DMS 273 (cell line): ENCODE data around the gene NR1D1.

Experiments used
- DNase-seq: peaks from one replicate; lab custom pipeline; 2025; ENCODE audit not compliant: unreplicated experiment; lab: John Stamatoyannopoulos, UW

NR1D1 gene

GRCh38 chr17:40076591-40076990 is 23.8 kb downstream of the NR1D1 start:
- no peak for DNase-seq

- DNase-seq, result no peak
These were observed 24.4 kb downstream of the NR1D1 start for GRCh38 chr17:40075942-40076498.

GRCh38 chr17:40075201-40075941 is 25.0 kb downstream of the NR1D1 start:
- peak; percentile 75 for DNase-seq

- DNase-seq, result no peak
These were observed 25.6 kb downstream of the NR1D1 start for GRCh38 chr17:40074871-40075200.

DNA sequence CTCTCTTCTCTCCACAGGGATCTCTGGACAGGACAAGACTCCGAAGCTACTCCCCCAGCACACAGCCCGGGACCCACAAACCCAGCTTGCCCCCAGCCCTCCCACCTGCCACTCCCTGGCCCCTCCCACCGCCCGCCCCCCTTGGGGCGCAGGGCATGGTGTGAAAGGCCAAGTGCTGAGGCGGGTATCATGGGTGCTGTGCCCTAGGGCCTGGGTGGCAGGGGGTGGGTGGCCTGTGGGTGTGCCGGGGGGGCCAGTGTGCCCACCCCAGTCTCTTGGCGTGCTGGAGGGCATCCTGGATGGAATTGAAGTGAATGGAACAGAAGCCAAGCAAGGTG is 26.2 kb downstream of the NR1D1 start:
- no peak for DNase-seq

DNA sequence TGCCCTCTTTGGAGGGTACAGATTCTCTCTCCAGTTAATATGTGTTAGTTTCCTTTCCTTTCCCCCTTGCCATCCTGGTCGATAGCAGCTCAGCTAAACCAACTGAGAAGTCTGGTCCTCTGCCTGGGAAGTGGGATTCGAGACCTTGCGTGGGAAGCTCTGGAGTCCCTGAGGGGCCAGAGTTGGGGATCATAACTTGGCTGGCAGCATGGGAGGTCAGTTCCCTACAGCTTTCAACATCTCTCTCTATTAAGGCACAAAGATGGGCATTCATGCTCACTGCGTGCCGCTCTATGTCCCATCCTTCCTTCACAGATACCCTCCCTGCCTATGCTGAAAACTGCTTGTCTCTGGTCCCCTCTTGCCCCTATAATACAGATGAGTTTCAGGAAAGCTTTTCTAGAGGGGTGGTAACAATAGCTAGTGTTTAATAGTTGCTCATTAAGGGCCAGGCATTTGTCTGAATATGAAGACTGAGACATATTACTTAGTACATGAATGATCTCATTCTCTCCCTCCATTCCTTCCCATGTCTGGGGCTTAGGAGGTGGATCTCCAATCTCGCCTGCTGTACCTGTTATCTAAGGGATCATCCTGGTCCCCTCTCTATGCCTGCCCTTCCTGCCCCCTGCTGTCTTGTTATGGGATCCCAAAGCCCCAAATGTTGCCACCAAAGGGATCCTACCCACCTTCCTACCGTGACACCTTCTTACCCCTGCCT is 26.8 kb downstream of the NR1D1 start:
- no peak for DNase-seq

DNA sequence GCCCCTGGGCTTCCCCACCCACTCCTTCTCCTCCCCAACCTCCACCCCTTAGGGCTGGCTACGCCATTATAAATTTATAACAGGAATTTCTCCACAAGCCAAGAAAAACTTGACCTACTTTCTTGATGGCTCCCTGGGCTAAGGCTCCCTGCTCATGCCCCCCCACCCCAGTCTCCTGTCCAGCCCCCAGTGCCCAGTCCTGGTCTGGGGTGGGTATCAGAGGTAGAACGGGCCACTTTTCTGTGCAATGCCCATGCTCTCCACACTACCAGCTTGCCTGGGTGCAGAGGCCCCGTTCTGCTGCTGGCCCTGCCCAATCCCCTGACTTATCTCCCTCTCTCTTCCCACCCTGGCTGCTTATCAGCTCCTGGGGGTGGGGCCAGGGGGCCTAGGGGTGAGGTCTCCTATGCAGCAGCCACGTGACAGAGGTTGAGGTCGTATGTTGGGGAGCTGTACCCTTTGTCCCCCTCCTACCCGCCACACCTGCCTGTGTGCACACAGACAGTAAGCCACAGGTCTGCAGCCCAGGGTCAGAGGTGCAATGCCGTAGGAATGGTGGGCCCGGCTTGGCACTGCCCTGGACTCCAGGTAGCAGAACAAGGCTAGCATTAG is 27.5 kb downstream of the NR1D1 start:
- DNase-seq, result peak; percentile 60

GRCh38 chr17:40072040-40072734 is 28.2 kb downstream of the NR1D1 start:
- peak; percentile 96 for DNase-seq

GRCh38 chr17:40071313-40072039 is 28.9 kb downstream of the NR1D1 start:
- peak; percentile 73 for DNase-seq

DNA sequence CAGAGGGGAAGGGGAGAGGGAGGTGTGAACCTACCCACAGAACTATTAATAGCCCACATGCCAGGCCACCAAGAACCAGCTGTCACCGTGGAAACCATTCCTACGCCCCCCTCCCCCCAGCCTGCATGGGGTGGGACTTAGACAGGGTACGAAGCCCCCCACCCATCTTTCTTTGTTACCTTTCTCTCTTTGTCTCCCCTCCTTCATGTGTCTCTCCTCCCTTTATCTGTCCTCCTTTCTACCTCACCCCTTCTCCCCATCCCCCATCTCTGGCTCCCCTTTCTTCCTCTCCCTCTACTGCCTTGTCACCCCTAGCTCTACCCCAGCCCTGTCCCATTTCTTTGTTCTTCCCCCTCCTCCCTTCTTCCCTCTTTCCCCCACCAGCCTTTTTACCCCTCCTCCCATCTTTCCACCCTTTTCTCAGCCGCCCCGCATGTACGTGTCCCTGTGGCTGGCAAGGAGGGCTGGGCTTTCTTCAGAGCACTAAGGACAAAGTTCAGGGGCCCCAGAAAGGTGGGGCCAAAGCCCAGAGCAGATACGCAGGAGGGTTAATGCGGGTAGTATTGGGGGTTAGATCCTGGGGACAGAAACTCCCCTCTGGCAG is 29.6 kb downstream of the NR1D1 start:
- peak; percentile 56 for DNase-seq

DNA sequence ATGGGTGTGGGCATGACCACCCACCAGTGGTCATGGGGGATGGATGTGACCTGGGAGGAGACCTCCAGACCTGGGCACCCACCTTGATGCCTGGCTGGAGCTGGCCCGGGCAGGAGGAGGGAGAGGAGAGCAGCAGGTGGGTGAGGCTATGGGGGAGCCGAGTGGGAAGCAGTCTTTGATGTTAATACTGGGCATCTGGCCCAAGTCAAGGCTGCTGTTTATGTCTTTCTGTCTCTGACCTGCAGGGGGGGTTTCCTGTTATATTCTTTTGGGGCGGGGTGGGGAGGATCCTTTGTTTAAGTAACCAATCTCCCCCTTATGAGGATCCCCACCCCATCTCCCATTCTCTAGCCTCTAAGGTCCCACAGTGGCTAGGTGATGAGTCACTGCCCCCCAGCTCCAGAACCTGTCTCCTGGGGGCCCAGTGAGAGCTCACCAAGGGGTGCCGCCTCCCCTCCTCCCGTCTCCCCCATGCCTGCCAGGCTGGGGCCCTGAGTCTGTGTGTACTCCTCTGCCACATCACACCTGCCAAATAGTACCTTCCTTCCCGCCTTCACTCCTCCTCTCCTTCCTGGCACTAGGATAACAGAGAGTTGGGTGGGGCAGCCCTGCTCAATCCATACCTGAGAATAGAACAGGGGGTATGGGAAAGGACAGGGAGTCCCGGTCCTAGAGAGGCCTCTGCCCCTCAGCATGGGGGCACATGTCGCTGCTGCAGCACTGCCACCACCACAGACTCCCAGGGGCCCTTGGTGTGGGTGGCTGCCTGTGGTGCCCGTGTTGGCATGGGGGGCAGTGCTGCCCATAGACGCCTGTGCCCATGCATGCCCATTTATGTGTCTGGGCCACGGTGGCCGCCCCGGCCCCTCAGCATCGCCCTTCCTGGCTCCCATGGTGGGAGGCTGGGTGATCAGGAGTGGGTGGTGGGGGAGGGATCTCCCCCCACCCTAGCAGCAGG is 30.4 kb downstream of the NR1D1 start:
- peak; percentile 95 for DNase-seq

GRCh38 chr17:40068917-40069750 is 31.3 kb downstream of the NR1D1 start:
- DNase-seq, result peak; percentile 92

GRCh38 chr17:40068584-40068916 is 31.8 kb downstream of the NR1D1 start:
- DNase-seq, result no peak

DNA sequence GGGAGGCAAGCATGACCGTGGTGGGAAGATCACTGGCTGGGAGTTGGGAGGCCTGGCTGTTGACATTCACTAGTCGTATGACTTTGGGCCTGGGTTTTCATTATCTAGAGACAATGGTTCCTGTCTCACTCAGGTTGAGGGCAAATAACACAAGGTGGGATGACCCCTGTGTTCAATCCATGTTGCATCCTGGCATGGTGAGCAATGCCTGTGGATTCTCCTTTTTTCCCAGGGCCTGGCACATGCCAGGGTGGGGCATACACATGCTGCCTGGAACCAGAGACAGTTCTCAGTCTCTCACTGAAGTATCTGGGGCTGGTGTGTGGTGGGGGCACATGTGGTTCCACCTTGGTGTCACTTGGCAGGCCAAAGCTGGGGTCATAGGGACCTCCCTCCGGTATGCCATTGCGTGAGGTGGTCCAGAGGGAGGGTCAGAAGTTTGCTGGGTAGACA is 32.2 kb downstream of the NR1D1 start:
- peak; percentile 55 for DNase-seq

- DNase-seq, result no peak
These were observed 32.7 kb downstream of the NR1D1 start for GRCh38 chr17:40067710-40068109.

DNA sequence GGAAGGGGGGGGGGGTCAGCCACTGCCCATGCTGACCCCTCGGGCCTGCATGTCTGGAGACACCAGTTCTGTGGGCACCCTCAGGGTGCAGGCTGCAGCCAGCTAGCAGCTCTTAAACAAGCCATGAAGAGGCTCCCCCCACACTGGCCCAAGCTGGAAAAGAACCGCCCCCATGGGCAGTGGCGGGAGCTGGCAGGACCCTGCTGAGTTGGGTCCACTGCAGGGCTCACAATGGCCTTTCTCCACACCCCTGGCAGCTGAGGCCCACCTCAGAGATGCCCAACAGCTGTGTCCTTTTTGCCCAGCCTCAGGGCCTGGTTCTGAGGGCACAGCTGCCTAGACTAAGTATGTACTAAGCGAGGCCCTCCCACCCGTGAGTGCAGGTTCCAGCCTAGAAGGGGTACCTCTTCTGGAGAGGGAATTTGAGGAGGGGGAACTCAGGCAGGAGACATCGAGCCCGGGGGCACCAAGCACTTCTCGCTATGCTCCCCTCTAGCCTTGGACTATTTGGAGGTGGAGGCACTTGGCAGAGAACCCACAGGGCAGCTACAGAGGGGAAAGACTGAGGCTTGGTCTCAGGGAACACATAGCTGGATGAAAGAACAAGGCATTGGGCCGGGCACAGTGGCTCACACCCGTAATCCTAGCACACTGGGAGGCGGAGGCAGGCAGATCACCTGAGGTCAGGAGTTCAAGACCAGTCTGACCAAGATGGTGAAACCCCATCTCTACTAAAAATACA is 34.4 kb downstream of the NR1D1 start:
- DNase-seq, result no peak

DNA sequence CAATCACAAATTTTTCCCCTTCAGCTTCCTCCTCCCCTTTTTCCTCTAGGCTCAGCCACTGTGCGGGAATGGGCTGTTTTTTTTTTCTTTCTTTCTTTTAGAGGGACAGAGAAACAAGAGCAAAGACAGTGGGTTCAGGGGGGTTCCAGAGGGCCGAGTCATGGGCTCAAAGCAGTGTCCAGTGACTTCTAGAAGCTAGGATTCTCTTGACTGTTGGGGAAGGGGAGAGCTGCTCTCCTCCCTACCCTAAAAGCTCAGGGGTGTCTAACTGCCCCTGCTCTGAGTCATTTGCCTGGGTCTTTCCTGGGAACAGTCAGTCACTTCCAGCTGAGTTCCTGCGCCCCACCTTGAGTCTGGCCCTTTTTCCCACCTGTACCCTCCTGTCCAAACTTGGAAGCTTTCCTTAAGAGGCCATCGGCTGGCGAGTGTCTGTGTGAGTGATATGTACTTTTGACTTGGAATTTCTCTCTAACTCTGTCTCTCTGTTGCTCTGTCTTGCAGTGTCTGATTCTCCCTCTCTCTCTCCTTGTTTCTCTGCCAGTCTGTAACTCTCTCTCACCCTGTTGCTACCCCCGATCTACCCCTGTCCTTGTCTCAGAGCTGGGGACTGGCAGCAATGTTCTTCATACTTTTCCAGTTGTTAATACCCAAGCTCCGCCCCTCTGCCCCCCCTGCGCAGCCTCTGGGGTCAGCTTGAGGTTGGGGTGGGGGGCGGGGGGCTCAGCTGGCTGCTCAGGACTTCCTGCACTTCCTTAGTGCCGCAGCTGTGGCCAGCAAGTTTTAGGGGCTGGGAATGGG is 35.2 kb downstream of the NR1D1 start:
- DNase-seq, result no peak
